ENCODE results near the gene TRDN.
"Not testable (repeated sequence)": the region's sequence is repeated elsewhere in the genome, so short reads cannot be mapped to it uniquely, and the experiment has no call there.

The TRDN gene

DNA sequence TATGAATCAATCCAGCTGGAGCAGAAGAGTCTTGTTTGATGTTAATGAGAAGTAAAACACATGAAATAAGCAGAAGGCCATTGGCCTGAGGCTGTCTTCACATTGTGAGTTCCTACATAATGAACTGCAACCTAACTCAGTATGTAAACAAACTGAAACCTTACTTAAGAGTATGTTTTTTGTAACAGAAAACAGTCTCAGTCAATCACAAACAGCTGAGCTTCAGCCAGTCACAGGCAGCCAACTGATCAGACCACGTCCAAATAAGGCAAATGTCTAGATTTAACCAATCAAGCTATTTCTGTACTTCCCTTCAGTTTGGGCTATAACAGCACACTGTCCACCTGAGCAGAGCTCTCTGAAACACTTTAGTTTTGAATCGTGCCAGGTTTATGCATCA is 234.7 kb downstream of the TRDN start:
- no peak for DNase-seq (ENCODE audit: low spot score)

DNA sequence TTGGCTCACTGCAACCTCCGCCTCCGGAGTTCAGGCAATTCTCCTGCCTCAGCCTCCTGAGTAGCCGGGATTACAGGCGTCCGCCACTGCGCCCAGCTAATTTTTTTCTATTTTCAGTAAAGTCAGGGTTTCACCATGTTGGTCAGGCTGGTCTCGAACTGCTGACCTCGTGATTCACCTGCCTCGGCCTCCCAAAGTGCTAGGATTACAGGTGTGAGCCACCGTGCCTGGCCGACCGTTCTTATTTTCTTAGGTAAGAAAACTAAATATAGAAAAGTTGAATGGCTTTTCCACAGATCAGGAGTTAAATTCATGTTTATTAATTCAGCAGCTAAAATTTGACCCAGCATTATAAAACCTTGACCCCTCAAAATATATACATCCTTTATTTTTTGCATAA is 238.7 kb downstream of the TRDN start:
- DNase-seq (ENCODE audit: low spot score) = no peak

DNA sequence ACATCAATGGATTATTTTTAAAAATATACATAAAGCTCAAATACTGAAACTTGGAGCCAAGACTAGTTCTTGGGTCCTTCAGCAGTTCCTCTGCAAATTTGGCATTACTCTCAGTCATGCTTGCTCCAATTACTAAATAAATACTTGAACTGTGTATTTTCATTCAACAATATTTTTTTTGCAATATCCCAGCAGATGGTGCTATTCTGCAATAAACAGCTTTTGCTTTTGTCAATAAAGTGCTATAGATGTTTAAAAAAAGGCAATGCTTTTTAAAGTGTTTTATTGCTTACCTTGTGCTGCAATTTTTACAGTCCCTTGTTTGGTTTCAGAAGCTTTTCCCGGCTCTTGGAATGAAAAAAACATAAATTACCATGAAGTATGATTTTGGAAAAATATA is 243.4 kb downstream of the TRDN start:
- DNase-seq (ENCODE audit: low spot score) = no peak

DNA sequence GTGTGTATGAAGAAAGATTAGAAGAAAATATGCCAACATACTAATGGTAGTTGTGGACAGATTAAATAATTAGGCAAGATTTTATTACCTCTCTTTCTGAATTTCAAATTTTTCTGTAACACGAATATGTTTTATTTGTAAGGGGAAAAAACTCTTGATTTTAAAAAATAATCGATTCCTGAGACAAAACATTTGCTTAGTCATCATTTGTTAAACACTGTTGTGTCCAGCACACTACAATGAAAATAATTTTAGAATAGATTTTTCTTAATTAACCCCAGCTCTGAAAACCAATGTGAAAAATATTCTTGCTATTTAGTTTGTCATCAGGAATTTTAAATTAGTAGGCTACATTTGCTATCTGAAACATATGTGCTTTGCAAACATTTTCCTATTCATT is 253.0 kb downstream of the TRDN start:
- DNase-seq (ENCODE audit: low spot score) = no peak

GRCh38 chr6:123380257-123380656 is 256.5 kb downstream of the TRDN start:
- DNase-seq (ENCODE audit: low spot score) = peak; percentile 7

GRCh38 chr6:123372737-123373136 is 264.0 kb downstream of the TRDN start:
- DNase-seq (ENCODE audit: low spot score) = no peak

DNA sequence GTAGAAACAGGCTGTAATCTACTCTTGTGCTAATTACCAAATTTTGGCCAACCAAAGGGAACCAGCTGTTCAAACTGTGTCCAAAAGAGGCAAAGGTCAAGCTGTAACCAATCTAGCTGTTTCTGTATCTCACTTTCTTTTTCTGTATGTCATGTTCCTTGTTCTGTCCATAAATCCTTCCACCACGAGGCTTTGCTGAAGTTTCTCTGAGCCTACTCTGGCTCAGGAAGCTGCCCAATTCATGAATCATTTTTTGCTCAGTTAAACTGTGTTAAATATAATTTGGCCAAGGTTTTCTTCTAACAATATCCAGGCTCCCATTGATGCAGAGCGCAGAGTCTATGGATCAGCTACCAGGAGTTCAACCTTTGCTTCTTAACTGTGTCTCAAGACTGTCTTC is 272.8 kb downstream of the TRDN start:
- DNase-seq (ENCODE audit: low spot score) = no peak

GRCh38 chr6:123360359-123360758 is 276.4 kb downstream of the TRDN start:
- DNase-seq (ENCODE audit: low spot score) = no peak

GRCh38 chr6:123352705-123353104 is 284.0 kb downstream of the TRDN start:
- DNase-seq (ENCODE audit: low spot score) = no peak

- DNase-seq (ENCODE audit: low spot score) = no peak
Observed at GRCh38 chr6:123352279-123352678, 284.5 kb downstream of the TRDN start.

DNA sequence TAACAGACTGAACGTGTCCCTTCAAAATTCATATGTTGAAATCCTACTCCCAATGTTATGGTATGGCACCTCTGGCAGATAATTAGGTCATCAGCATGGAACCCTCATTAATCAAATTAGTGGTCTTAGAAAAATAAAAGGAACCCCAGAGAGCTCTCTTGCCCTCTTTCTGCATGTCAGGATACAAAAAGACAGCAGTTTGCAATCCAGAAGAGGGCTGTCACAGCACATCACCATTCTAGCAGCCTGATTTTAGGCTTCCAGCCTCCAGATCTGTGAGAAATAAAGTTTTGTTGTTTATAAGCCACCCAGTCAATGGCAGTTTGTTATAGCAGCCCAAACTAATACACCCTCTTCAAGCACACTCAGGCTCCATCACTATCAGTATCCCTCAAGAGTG is 292.9 kb downstream of the TRDN start:
- no peak for DNase-seq (ENCODE audit: low spot score)

DNA sequence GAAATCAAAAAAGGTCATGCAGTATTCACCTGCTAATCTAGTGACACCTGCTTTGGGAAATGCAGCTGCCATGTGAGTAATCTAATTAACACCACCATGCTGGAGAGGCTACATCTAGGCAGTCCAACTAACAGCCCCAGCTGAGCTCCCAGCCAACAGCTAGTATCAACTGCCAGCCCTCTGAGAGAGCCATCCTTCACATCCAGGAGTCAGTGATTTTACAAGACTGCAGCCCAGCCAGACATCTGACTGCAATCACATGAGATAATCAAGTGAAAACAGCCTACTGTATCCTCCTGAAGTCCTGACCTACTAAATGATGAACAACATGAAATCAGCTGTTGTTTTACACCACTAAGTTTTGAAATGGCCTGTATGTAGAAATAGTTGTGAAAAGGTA is 298.4 kb downstream of the TRDN start:
- no peak for DNase-seq (ENCODE audit: low spot score)

DNA sequence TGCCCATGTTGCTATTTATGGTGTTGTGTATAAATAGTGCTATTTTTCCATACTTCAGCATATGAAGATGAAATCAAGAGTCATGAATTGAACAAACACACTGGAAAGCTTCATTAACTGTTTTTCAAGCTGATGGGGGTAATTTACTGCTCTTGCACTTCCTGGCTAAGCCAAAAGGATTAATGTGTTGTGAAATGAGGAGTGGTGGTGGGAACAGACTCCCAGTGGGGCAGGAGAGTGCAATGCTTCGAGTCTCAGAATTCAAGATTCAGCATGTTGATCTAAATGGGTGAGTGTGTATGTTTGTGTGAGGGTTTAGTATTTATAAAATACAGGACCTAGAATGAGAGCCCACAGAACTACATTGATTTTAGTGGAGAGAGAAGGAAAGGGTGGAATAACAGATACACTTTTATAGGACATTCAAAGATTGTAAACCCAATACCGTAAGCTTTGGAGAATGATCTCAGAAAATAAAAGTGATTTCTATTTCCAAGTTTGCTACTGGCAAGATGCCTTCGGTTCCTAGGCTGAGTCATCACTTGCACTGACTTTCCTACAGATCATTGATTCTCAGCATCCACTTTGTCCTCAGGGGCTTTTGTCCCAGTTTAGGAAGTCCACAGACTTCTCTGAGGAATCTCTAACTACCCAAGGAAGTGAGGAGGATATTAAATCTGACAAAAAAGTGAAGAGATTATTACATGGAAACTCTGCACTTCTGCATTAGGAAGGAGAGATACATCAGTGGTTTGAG is 303.6 kb downstream of the TRDN start:
- DNase-seq (ENCODE audit: low spot score) = no peak

- no peak for DNase-seq (ENCODE audit: low spot score)
Observed at GRCh38 chr6:123332070-123332469, 304.7 kb downstream of the TRDN start.

DNA sequence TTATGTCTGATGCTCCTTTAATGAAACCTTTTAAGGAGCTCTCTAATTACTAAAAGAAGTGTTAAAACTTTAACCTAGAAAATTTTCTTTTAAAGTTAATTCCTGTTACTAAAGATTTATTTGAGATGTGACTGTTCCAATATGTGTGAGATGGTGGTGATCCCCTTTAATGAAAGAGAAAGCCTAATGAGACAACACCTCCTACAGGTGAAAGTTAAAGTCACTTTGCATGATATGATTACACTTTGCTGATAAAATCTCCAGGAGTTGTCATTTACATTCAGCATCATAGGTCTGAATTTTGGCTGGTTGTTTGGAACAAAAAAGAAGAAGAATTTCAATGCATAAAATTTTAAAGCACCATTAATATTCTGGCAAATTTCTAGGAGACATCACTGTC is 307.4 kb downstream of the TRDN start:
- DNase-seq (ENCODE audit: low spot score) = no peak

DNA sequence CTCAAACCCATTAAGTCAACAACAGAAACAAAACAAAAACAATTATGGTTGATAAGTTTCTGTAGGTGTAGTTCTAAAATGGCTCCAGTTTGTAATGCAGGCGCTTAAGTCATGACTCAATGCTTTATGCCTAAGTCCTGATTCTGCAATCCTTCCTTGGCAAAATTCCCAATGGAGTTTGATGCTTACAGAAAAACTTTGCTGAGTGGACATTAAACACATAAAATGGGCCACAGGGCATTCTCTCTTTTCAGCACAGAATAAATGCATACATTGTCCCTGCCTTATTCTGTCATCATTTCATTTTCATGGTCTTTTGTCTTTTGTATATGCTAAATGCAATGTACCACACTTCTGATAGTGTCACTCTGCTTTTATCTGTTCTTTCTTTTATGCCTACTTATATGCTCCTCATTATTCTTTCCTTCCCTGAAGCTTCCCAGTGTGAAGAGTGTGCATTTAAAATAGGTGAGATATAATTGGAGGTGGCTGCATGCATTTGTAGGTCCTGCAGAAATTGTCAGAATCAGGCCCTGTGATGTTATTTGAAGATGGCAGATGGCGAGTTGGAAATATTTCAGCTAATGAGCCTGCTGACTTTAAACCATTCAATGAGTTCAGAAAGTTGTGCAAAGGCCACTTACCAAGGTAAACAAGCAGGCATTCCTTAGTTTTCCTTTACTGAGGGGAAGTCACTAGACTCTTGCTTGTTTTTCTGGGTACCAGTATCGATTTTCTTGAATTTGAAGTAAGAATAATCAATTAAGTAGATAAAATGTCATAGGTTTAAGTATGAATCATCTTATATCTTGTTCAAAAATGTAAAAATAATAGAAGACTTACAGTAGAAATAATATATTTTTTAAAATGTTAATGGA is 313.1 kb downstream of the TRDN start:
- no peak for DNase-seq (ENCODE audit: low spot score)

DNA sequence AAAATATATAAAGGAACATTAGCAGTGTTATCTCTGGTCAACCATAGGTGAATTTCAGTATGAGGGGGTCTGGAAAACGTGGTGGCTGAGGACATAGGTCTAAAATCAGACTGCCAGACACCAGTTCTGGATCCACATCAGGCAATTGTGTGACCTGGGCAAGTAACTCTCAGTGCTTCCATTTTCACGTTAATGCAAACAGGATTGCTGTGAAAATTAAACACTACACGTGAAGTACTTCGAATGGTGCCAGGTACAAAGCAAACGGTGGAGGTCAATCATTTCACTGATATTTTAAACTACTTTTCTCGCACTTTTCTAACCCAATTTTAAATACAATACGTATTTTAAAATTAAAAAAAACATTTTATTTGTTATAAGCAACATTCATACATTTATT is 315.7 kb downstream of the TRDN start:
- DNase-seq (ENCODE audit: low spot score) = no peak

DNA sequence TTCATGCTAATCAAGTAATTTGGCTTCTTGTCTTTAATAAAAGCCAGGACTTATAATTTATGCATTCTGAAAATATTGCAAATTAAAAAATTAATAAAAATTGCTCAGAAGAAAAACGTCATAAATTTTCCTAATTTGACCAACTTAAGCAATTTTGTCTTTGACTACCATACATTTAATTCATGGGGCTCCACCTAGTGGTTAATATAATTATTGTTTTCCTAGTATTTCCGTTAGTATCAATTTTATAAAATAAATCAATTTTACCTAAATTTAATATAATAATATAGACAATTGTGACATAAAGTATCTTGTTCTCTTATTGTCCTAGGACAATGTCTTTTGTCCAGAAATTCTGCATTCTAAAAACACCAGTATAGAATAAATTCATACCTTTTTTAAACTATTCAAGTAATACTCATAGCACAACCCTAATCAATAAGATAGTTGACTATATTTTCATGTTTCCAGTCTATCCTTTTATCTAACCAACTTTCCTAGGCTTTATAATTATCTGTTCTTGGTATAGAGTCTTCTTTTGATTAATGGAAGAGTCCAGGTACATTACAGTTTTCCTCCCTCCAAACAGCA is 319.9 kb downstream of the TRDN start:
- DNase-seq (ENCODE audit: low spot score) = peak; percentile 11

GRCh38 chr6:123314459-123314858 is 322.3 kb downstream of the TRDN start:
- not testable (repeated sequence) for DNase-seq (ENCODE audit: low spot score)

DNA sequence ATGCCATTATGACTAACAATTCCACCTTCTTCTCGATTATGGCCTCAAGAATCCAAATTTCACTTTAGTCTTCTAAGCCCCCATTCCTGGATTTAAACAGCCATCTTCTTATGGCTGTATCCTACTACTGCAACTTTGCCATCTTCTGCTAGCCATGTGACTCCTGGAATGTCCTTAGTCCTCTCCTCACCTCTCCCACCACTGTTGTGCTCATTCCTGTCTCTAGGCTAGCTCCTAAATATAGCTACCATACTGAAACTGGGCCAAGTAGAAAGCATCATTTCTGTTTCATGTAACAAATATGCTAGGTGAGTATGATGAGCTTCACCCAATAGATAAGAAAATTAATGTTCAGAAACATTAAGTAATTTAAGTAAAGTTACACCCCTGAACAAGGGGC is 327.6 kb downstream of the TRDN start:
- no peak for DNase-seq (ENCODE audit: low spot score)

- no peak for DNase-seq (ENCODE audit: low spot score)
Observed at GRCh38 chr6:123306334-123306733, 330.4 kb downstream of the TRDN start.

GRCh38 chr6:123295672-123296071 is 341.1 kb downstream of the TRDN start:
- no peak for DNase-seq (ENCODE audit: low spot score)

- DNase-seq (ENCODE audit: low spot score) = no peak
Observed at GRCh38 chr6:123295181-123295580, 341.6 kb downstream of the TRDN start.
